HL-60 (cell line): Measurements from ENCODE around the gene TMEM273.

Experiments
- DNase-seq, 2 experiments: peaks; one replicate each; pipeline ENCODE4 v3.0.0-alpha.2; 2010 to 2020; ENCODE audit warnings: low read depth in 1 of 2, low spot score in 1 of 2
- H3K27ac ChIP-seq: fragments of 250-450 bp; sonication (Bioruptor Pico); replicated peaks from 2 replicates; pipeline ENCODE4 v1.5.1; 2020; ENCODE audit warnings: mild to moderate bottlenecking, moderate library complexity
- H3K27me3 ChIP-seq: fragments of 250-450 bp; sonication (Bioruptor Pico); 2 replicates; pipeline ENCODE4 v1.5.1; 2021; ENCODE audit warnings: mild to moderate bottlenecking, moderate library complexity; ENCODE audit not compliant: insufficient read depth, poor library complexity, severe bottlenecking
- H3K4me3 ChIP-seq: replicated peaks from 2 replicates; pipeline ENCODE4 v1.5.1; 2011; ENCODE audit warnings: mild to moderate bottlenecking, control low read depth, low read length; ENCODE audit not compliant: insufficient read depth
- CTCF ChIP-seq: IDR thresholded peaks from one replicate; pipeline ENCODE4 v1.5.1; 2011; ENCODE audit warnings: low read length, control low read depth, inconsistent platforms; ENCODE audit not compliant: insufficient read depth
- GABPA ChIP-seq: IDR thresholded peaks from 2 replicates; pipeline ENCODE4 v1.6.1; 2012; ENCODE audit warnings: low read depth
- POLR2AphosphoS5 ChIP-seq: IDR thresholded peaks from 2 replicates; pipeline ENCODE4 v1.6.1; 2012; ENCODE audit warnings: low read depth
- REST ChIP-seq: IDR thresholded peaks from 2 replicates; pipeline ENCODE4 v1.6.1; 2012; ENCODE audit warnings: low read depth; ENCODE audit not compliant: insufficient replicate concordance
- SPI1 ChIP-seq: IDR thresholded peaks from 2 replicates; pipeline ENCODE4 v1.6.1; 2012; ENCODE audit warnings: low read depth, mild to moderate bottlenecking, borderline replicate concordance

Gene TMEM273

GRCh38 chr10:49128854-49129253, 59.3 kb downstream of the TMEM273 start:
- TF ChIP-seq SPI1 (no peak), GABPA (no peak), REST (no peak), POLR2AphosphoS5 (no peak), CTCF (no peak)

GRCh38 chr10:49123981-49124950, 63.9 kb downstream of the TMEM273 start:
- no peak for DNase-seq
- Histone ChIP-seq H3K4me3 (no peak overlapping the region), H3K27ac (no peak overlapping the region), H3K27me3 (no peaks in the 10 kb centered on the region)
- TF ChIP-seq CTCF, result no peak
- TF ChIP-seq GABPA, result no peak
- TF ChIP-seq REST, result no peak
- no peak for TF ChIP-seq SPI1
- TF ChIP-seq POLR2AphosphoS5, result no peak

More at GRCh38 chr10:49128854-49129253, 59.3 kb downstream of the TMEM273 start:
- no peak overlapping the region for H3K4me3 ChIP-seq
- no peak overlapping the region for H3K27ac ChIP-seq
- no peaks in the 10 kb centered on the region for H3K27me3 ChIP-seq
- DNase-seq, result no peak

GRCh38 chr10:49120911-49121310, 67.3 kb downstream of the TMEM273 start:
- DNase-seq, result no peak
- no peak overlapping the region for H3K4me3 ChIP-seq
- peaks cover under 1% of the 10 kb centered on the region for H3K27me3 ChIP-seq
- TF ChIP-seq POLR2AphosphoS5, result no peak
- TF ChIP-seq GABPA, result no peak
- no peak for TF ChIP-seq REST
- TF ChIP-seq SPI1, result no peak
- no peak for TF ChIP-seq CTCF
- no peak overlapping the region for H3K27ac ChIP-seq
